Measurements from ENCODE around the gene KRTDAP.

- TF ChIP-seq CTCF (IDR thresholded peaks at IDR 0.05; ENCODE audit: insufficient read depth, low read length) = no peak
- no peak for TF ChIP-seq POLR2AphosphoS5 (IDR thresholded peaks at IDR 0.05; ENCODE audit: low read depth)
- TF ChIP-seq, protein P1, sequence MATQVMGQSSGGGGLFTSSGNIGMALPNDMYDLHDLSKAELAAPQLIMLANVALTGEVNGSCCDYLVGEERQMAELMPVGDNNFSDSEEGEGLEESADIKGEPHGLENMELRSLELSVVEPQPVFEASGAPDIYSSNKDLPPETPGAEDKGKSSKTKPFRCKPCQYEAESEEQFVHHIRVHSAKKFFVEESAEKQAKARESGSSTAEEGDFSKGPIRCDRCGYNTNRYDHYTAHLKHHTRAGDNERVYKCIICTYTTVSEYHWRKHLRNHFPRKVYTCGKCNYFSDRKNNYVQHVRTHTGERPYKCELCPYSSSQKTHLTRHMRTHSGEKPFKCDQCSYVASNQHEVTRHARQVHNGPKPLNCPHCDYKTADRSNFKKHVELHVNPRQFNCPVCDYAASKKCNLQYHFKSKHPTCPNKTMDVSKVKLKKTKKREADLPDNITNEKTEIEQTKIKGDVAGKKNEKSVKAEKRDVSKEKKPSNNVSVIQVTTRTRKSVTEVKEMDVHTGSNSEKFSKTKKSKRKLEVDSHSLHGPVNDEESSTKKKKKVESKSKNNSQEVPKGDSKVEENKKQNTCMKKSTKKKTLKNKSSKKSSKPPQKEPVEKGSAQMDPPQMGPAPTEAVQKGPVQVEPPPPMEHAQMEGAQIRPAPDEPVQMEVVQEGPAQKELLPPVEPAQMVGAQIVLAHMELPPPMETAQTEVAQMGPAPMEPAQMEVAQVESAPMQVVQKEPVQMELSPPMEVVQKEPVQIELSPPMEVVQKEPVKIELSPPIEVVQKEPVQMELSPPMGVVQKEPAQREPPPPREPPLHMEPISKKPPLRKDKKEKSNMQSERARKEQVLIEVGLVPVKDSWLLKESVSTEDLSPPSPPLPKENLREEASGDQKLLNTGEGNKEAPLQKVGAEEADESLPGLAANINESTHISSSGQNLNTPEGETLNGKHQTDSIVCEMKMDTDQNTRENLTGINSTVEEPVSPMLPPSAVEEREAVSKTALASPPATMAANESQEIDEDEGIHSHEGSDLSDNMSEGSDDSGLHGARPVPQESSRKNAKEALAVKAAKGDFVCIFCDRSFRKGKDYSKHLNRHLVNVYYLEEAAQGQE (IDR thresholded peaks at IDR 0.05; ENCODE audit: insufficient replicate concordance, low read depth) = no peak
- no peak for TF ChIP-seq SPI1 (IDR thresholded peaks at IDR 0.05; ENCODE audit: borderline replicate concordance, low read depth)
- TF ChIP-seq GABPA (IDR thresholded peaks at IDR 0.05; ENCODE audit: low read depth) = no peak
Measured at GRCh38 chr19:35497406-35497805, 7.1 kb upstream of the KRTDAP start.
